HG03060 (cell line): ENCODE measurements around the gene TMEM250.
"Not testable (repeated sequence)": the region's sequence is repeated elsewhere in the genome, so short reads cannot be mapped to it uniquely, and the experiment has no call there.

Experiments used
- ATAC-seq: cut with Tn5 transposase; IDR thresholded peaks from one replicate; pipeline ENCODE4 v1.9.1; 2021; ENCODE audit warnings: low read depth, moderate number of reproducible peaks; ENCODE audit not compliant: unreplicated experiment

TMEM250 gene, protein sequence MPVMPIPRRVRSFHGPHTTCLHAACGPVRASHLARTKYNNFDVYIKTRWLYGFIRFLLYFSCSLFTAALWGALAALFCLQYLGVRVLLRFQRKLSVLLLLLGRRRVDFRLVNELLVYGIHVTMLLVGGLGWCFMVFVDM

DNA sequence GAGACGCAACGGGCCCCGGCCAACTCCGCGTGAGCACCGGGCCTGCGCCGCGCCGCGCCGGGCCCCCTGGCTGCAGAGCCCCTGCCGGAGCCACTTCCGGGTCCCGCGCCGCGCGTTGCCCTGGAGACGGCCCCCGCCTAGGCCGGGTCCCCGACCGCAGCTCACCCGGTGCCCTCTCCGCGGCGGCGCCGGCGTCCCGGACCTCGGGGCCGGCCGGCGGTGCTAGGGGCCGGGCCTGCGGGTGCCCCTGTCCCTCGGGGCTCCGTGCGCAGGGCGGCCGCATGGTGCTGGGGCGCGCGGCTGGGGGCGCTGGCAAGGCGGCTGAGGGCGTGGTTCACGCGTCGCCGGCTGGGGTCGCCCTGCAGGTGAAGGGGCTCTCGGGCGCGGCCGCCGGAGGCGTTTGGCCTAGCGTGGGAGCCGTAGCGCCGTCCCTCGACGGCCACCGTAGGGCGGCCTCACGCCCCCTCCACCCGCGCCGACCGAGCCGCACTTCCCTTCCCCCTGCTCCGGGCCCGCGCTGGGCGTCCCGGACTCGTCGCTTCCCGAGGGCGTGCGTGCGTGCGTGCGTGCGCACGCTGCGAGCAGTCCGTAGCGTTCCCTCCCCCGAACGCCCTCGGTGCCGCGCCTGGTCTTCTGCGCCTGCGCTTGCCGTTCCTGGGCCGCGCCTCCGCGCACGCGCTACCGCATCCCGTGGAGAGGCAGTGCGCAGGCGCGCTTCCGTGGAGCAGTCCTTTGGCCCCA is at the start of gene TMEM250:
TMEM250 (minus strand) TSS at position 556 of the 741 bp plus-strand sequence. CDS start 1,975 bp downstream, outside the sequence.
- peak; percentile 40 for ATAC-seq

DNA sequence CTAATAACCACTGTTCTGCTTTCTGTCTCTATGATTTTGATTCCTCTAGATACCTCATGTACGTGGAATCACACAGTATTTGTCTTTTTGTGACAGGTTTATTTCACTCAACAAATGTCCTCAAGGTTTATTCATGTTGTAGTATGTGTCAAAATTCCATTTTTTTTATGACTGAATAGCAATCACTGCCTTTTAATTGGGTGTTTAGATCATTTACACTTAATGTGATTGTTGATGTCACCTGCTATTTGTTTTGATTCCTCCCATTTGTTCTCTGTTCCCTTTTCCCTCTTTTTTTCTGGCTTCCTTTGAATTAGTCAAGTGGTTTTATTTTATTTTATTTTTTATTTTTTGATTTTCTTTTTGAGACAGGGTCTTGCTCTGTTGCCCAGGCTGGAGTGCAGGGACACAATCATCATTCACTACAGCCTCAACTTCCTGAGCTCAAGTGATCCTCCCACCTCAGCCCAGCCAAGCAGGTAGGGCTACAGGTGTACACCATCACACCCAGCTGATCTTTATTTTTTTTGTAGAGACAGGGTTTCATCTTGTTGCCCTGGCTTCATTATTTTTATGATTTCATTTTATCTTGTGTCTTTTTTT is 44.7 kb upstream of the TMEM250 start:
- ATAC-seq: no peak

DNA sequence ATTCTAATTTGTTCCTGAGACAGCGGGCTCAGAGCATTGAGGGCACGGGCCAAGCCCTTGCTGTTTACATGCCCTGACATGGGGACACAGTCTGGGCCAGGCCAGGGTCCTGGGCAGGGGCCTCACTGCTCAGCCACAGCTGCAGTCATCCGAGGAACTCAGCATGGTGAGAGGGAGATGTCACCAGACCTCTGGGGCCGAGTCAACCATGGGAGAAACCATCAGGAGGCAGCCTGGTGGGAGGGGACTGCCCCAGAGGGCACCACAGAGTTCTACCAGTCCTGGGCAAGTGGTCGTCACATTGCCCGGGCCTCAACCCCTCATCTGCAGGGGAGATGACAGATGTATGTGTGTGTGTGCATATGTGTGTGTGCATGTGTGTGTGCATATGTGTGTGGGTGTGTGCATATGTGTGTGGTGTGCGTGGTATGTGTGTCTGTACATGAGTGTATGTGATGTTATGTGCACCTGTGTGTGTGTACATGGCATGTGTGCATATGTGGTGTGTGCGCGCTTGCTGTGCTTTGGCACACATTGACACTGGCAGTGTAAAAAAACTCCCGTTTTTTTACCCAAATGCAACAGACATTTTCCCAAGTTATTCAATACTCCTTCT is 42.4 kb upstream of the TMEM250 start:
- no peak for ATAC-seq

DNA sequence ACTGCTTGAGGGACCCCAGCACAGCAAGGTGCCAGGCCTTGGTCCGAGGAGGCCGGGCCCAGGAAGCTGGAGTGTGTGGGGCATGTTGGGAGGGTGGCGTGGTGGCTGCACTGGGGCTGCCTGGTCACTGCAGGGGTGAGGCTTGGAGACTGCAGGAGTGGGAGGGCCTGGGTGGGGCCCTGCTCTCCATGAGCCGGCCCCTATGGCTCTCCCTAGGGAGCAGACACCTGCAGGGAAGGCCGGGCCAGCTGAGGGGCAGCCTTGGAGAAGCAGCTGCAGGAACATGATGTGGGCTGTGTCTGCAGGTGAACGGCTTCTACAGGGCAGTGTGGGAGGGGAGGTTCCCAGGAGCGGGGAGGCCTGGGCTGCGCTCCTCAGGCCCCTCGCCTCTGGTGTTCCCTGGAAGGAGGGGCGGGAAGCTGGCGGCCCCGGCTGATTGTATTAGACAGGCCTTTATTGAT is 41.7 kb upstream of the TMEM250 start:
- no peak for ATAC-seq

DNA sequence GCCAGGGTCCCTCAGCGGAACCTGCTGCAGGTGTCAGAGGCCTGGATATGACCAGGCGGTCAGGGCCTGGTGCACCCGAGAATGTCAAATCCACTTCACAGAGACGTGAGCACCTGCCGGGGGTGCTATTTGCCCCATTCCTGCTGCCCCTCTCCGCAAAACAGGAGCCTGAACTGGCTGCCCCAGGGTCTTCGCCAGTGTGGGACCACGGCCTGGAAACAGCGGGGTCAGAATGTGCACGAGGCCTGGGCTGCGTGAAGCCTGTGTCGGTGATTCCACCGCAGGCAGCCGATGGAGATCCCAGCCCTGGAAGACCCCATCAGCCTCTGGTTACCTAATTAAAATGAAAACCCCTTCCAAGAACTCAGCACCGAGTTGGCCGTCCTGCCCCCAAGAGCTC is 41.2 kb upstream of the TMEM250 start:
- ATAC-seq: no peak

DNA sequence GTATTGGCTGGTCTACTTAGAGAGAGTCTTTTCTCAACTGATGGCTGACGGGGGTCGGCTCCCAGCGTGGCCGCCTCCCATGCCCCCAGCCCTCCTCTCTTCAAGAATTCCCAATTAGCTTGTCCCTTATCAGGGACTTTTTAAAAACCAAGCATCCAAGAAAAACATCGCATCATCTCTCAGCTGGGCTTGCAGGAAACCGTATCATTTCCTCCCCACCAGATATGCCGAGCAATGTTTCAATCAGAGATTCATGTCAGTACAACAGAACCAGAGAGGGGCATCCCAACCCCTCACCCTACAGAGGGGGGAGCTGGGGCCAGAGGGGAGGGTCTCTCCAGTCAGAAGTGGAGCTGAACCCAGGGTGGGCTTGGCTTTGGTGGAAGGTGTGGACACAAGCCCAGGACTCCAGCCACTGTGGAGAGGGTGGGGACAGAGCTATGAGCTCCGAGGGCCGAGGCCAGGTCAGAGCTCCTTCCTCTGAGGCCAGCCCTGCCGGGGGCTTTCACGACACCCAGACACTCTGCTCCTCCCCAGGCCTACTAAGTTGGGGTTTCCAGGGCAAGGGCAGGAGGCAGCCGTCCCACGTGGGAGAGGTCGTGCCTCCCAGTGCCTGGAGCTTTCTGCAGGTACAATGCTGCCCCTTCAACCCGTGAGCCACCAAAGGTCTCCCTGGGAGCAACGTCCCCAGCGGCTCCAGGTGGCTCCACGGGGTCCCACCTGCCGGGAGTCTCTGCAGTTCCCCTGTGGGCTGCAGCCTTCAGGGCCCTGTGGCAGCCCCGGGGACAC is 39.0 kb upstream of the TMEM250 start:
- ATAC-seq: no peak

DNA sequence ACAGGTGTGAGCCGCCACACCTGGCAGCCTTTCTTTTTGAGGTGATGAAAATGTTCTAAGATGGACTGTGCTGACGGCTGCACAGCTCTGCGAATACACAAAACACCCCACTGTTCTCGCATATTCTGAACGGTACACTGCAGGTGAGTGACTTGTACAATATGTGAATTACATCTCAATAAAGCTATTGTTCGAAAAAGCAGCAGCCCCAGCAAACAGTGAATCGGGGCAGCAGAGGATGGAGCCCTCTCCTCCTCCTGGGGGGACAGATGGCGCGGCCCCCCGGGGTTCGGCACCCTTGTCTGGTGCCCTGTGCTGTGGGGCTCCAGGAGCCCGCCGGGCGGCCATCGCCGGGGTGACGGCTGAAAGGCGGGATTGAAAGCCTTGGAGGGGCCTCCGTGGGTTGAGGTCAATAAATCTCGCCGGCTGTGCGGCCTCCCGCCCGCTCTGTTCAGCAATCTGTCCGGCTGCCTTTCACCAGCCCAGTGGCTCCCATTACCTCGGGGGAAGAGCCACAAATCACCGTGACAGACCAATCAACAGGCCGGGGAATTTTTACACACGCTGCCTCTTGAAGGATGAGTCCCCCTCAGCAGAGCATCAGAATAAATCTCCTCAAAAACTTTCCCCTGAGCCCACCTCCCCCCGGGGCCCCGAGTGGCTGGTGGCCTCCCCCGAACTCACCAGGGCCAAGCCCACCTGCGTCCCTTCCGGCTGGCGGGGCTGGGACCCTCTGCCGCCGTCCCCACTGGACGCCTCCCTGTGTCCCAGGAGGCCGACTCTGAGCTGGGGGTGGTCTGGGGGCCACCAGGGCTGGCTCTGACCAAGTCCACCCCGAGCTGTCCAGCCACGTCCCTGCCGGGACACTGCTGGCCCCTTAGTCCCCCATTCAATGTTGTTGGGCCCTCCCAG is 37.8 kb upstream of the TMEM250 start:
- ATAC-seq: no peak

DNA sequence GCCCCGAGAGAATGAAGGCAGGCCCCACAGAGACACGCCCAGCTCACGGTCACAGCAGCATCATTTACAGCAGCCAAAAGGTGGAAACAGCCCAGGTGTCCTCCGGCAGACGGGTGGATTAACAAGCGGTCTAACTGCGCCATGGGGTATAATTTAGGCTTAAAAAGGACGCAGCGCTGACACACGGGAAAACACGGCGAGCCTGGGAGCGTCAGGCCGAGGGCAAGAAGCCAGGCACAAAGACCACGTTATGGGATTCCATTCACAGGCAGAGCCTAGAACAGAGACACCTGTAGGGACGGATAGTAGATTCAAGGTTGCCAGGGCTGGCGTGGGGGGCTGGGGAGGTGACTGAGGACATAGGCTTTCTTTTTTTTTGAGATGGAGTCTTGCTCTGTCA is 36.9 kb upstream of the TMEM250 start:
- no peak for ATAC-seq

DNA sequence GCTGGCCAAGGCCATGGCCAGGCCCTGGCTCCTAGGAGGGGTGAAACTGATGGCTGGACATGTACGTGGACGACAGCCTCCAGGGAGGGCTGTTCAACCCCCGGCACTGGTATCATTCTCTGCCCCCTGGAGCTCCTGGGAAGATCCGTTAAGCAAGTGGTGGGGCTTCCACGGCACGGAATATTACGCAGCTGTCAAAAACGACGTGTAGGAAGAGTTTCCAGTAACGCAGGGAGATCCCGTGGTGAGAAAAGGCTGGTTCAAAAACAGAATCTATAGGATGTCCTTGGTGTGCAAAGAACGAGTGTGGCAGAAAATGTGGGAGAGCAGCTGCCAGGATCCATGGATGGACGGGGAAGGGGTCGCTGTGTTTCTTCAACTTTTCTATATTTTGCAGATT is 36.3 kb upstream of the TMEM250 start:
- ATAC-seq: no peak

DNA sequence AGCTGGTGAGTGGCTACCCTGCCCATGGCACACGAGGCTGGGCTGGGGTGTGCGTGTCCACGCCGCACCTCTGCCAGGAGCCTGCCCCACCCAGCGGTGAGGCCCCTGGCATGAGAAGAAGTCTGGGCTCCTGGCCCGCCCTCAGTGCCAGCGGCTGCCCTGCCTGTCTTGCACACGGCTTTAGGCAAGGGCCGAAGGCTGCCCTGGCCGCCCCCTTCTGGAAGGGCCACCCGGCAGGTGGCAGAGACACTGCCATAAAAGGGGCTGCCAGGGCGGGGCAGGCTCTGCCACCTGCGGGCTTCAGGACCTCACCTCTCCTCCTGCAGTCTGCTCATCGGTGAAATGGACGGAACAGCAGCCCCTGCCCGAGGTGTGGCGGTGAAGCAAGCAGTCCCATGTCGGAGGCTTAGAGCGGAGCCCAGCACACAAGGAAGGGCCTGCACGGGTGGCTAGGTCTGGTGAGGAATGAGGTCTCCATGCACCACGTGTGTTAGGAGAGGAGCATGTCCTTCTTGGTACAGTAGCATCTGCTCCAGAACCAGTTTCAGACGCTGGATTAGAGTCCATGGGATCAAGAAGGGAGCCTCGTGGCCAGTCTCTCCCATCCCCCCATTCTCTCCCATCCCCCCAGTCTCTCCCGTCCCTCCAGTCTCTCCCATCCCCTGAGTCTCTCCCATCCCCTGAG is 34.8 kb upstream of the TMEM250 start:
- no peak for ATAC-seq

DNA sequence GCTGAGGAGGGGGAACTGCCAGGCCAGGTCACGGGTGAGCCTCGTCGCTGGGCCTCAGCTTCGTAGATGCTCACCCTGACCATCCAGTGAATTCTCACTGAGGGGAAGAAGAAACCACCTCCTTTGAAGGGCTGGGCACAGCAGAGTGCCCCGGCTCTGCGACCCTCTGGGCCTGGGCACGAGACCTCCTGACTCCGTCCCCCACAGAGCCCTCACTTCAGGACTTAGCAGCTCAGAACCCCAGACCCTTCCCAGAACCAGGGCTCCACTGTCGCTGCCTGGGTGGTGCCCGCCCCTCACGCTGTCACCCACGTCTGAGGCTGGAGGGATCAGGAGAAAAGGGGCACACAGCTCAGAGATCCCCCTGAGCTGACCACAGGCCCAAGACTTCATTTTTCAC is 34.3 kb upstream of the TMEM250 start:
- no peak for ATAC-seq

DNA sequence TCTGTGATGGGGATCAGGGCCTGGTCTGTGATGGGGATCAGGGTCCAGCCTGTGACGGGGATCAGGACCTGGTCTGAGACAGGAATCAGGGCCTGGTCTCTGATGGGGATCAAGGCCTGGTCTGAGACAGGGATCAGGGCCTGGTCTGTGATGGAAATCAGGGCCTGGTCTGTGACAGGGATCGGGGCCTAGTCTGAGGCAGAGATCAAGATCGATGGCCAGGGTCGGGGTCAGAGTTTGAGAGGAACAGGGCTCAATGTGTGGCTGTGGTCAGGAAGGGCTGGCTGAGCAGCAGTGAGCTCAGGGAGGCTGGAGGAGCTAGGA is 33.8 kb upstream of the TMEM250 start:
- ATAC-seq: no peak

DNA sequence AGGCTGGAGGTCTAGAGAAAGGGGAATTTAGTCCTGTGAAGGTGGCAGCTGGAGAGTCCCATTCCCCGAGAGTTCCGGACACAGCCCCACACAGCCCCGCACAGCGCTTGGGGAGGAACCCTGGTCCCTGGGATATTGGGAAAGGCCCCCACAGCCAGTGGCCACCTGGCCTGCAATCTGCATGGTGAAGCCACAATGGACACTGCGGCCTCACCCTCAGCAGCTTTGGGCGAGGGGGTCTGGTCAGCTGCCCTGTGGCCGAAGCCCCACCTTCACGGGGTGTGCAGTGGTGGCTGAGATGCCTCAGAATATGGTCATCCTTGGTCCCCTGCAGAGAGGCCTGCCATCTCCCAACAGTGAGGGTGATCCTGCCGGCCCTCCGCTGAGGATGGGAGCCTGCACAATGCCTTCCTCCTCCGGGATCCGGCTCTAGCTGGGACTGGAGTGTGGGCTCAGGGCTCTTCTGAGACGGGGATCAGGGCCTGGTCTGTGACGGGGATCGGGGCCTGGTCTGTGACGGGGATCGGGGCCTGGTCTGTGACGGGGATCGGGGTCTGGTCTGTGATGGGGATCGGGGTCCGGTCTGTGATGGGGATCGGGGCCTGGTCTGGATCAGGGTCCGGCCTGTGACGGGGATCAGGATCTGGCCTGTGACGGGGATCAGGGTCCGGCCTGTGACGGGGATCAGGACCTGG is 33.3 kb upstream of the TMEM250 start:
- ATAC-seq: no peak

DNA sequence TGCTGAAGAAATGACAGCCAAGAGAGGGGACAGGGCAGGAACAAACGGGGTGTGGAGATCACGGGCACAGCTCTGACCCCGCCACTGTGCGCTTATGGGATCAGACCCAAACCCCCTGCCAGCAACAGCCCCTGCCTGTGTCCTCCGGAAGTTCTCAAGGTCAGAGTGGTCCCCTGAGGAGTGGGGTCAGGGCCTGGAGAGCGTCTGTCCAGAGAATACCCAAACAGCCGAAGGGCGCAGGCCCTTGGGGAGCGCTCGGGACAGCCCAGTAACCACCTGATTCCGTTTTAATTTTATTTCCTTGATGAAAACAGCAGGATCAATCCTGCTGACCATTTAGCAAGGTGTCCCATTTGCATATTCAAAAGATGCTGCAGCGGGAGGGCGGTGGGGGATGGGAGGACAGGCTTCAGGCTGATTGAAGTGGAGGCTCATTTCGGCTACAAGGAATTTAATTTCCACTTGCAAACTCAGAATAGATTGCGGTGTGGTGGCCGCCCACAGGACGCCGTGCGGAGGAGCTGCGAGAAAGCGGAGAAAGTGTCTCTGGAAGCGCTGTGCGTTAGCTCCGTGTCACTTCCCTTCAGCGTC is 32.6 kb upstream of the TMEM250 start:
- ATAC-seq: no peak

DNA sequence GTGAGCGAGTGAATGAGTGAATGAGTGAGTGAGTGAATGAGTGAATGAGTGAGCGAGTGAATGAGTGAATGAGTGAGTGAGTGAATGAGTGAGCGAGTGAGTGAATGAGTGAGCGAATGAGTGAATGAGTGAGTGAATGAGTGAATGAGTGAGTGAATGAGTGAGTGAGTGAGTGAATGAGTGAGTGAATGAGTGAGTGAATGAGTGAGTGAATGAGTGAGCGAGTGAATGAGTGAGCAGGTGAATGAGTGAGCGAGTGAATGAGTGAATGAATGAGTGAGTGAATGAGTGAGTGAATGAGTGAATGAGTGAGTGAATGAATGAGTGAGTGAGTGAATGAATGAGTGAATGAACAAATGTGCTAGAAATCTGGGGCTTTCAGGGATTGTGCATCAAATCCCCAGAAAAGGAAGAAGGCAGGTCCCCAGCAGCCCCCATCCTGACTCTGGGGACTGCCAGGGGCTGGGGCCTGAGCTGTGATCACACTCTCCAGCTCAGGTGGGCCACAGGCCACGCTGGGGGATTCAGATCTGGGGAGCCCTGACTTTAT is 32.1 kb upstream of the TMEM250 start:
- ATAC-seq: not testable (repeated sequence)

DNA sequence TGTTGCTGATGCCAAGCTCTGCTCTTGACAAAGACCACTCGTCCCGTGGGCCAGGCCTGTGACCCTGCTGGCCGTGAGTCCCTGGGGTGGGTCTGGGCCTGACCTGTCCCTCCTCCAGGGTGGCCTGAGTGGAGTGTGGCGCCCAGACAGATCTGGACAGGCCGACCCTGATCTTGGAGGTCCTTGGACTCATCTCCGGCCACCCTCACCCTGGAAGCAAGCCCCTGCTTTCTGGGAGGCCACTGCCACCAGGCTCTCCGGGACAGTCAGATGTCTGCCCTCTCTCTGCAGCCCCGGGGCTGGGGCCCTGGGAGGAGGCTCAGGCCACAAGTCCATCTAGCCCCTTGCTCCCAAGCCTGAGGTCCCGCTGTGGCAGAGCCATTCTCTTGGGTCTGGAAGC is 31.2 kb upstream of the TMEM250 start:
- ATAC-seq: no peak

DNA sequence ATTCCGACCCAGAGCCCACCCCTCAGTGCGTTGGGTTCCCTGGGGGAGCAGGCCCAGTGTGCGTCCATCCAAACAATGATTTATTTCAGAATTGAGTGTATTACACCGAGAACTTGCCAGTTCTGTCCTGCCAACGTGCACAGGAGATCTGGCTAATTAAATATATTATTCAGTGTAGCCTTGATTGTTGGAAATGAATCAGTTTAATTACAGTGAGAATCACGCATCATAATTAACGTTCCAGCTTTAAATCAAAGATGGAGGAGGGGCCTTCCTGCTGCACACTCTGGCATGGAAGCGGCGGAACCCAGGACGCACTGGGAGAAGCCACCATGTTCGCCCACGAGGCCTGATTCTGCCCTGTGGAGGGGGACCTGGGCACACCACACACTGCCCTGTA is 30.7 kb upstream of the TMEM250 start:
- ATAC-seq: no peak

DNA sequence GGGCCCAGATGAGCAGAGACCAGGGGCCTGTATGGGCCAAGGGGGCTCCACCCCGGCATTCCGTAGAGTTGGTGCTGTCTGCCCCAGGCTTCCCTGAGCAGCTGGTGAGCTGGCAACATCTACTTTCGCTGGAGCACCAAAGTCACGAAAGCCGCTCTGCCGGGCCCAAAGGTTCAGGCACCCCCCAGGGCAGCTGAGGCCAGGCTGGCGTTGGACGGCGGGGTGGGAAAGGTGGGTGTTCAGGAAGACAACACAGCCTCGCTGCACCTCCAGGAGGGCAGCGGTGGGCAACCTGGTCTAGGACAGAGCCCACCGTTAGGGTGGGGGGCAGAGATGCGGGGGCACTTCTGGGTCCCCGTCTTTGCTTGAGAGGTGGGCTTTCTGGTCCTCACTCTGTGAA is 30.1 kb upstream of the TMEM250 start:
- ATAC-seq: no peak
